AG09309 (cell line): ENCODE data around the gene ENTPD3.
A peak's percentile ranks its signal among the peaks of the same experiment; 100 is the strongest.

ENCODE experiments used
- DNase-seq: peaks from one replicate; pipeline ENCODE4 v3.0.0-alpha.2; 2010; ENCODE audit warnings: low read depth
- H3K4me3 ChIP-seq: 2 replicates; pipeline ENCODE4 v1.5.1; 2011; ENCODE audit warnings: mild to moderate bottlenecking, low read depth, low read length, moderate library complexity; ENCODE audit not compliant: control insufficient read depth
- CTCF ChIP-seq: IDR thresholded peaks from 2 replicates; pipeline ENCODE4 v1.5.1; 2011; ENCODE audit warnings: mild to moderate bottlenecking, low read depth, low read length, inconsistent platforms; ENCODE audit not compliant: insufficient read depth, control insufficient read depth; ENCODE audit errors: missing control alignments

Gene ENTPD3

GRCh38 chr3:40476478-40477470 lies 89.8 kb downstream of the ENTPD3 start, which contains the start of gene ZNF619:
TSS of gene ZNF619 (plus strand) at chr3:40477122. CDS start at chr3:40477980, 858 bp downstream.
- no peak for TF ChIP-seq CTCF
- peak; percentile 25 for DNase-seq
- peak within 1 kb of the TSS; percentile 80 for H3K4me3 ChIP-seq

- peak overlapping the region; percentile 80 for H3K4me3 ChIP-seq
- no peak for DNase-seq
These were observed 90.7 kb downstream of the ENTPD3 start for GRCh38 chr3:40477666-40478065.

More at GRCh38 chr3:40477666-40478065, 90.7 kb downstream of the ENTPD3 start:
- no peak for TF ChIP-seq CTCF
